K562 (cell line): ENCODE data around the gene CRIM1. TPM values are rescaled to one million over a fixed set of nuclear protein-coding genes. Genes with fewer than 3 reads are reported as not detected.

ENCODE experiments used
- ATAC-seq: fragments of 200-7000 bp; cut with Tn5 transposase; 3 replicates; pipeline ENCODE4 v1.9.1; 2020; ENCODE audit warnings: moderate library complexity
- BruUV-seq: library from RNA; stranded (reverse); fragments of 400-500 nt; replicated peaks from 2 replicates; lab custom pipeline; 2021; lab: Mats Ljungman, UMichigan
- CTCF ChIA-PET: fragments of 300-600 bp; formaldehyde crosslinking; extraction: SDS; loops from one replicate; lab custom pipeline; 2021; ENCODE audit warnings: low intra/inter-chr PET ratio; lab: Yijun Ruan, JAX
- POLR2A ChIA-PET: fragments of 300-600, 350-650 bp; sonication (Branson Sonifier 250); formaldehyde crosslinking; extraction: SDS; loops from one replicate; lab custom pipeline; 2021; ENCODE audit warnings: antibody characterized with exemption, inconsistent platforms; lab: Yijun Ruan, JAX
- DNase-seq, 4 experiments: peaks; one replicate each; pipeline versions ENCODE4 v3.0.0 to v3.0.0-alpha.2; 2011 to 2018; ENCODE audit warnings: low spot score in 3 of 4, mixed read lengths in 3 of 4; ENCODE audit errors: extremely low read depth in 1 of 4
- FAIRE-seq: peaks from 2 replicates; lab custom pipeline; 2011; peaks lifted over from hg19 to GRCh38; lab: Jason Lieb, UNC
- H2AFZ ChIP-seq: 2 replicates; pipeline ENCODE4 v1.6.0; 2011; ENCODE audit warnings: low read depth, low read length, control low read depth, inconsistent platforms
- H3K27ac ChIP-seq: fragments of 200-600 bp; 3 replicates; pipeline ENCODE4 v1.8.0; 2011; ENCODE audit warnings: low read depth, mild to moderate bottlenecking, control low read depth, inconsistent platforms, low read length, moderate library complexity, mixed read lengths; ENCODE audit errors: extremely low read depth
- H3K27me3 ChIP-seq, 2 experiments: fragments of 300-600 bp in 1 of 2; 2 replicates in 1 of 2; 3 replicates in 1 of 2; pipeline versions ENCODE4 v1.6.0 to v1.8.0; 2011; ENCODE audit warnings: inconsistent platforms in 2 of 2, low read length in 2 of 2, mild to moderate bottlenecking in 1 of 2, mixed read lengths in 1 of 2, moderate library complexity in 1 of 2; ENCODE audit not compliant: control insufficient read depth in 2 of 2, insufficient read depth in 2 of 2
- H3K36me3 ChIP-seq: fragments of 300-600 bp; 3 replicates; pipeline ENCODE4 v1.8.0; 2011; ENCODE audit warnings: mild to moderate bottlenecking, low read length, inconsistent platforms; ENCODE audit not compliant: control insufficient read depth, insufficient read depth
- H3K4me1 ChIP-seq, 2 experiments: fragments of 200-600 bp in 1 of 2; replicated peaks in 1 of 2; 2 replicates in 1 of 2; 3 replicates in 1 of 2; pipeline versions ENCODE4 v1.5.1 to v1.8.0; 2011; ENCODE audit warnings: inconsistent platforms in 2 of 2, low read length in 2 of 2, mild to moderate bottlenecking in 1 of 2, mixed read lengths in 1 of 2, moderate library complexity in 1 of 2; ENCODE audit not compliant: control insufficient read depth in 2 of 2, insufficient read depth in 2 of 2
- H3K4me2 ChIP-seq: 2 replicates; pipeline ENCODE4 v1.6.1; 2011; ENCODE audit warnings: low read length, control low read depth, inconsistent platforms, mixed read lengths; ENCODE audit not compliant: insufficient read depth
- H3K4me3 ChIP-seq: fragments of 200-600 bp; sonication (generic), shearing (Covaris generic); 2 replicates; pipeline ENCODE4 v1.5.1; 2016; ENCODE audit warnings: control low read depth, inconsistent platforms
- H3K79me2 ChIP-seq: fragments of 200-600 bp; 3 replicates; pipeline ENCODE4 v1.8.0; 2011; ENCODE audit warnings: low read length, inconsistent platforms; ENCODE audit not compliant: control insufficient read depth, insufficient read depth
- H3K9ac ChIP-seq, 2 experiments: 2 replicates each; pipeline versions ENCODE4 v1.6.0 to v1.6.1; 2011; ENCODE audit warnings: low read depth in 2 of 2, low read length in 2 of 2, control low read depth in 1 of 2, inconsistent platforms in 1 of 2, mild to moderate bottlenecking in 1 of 2, mixed read lengths in 1 of 2; ENCODE audit not compliant: insufficient read depth in 1 of 2
- H3K9me1 ChIP-seq: one replicate; pipeline ENCODE4 v1.6.0; 2011; ENCODE audit warnings: inconsistent platforms, mild to moderate bottlenecking, low read length, moderate library complexity; ENCODE audit not compliant: control insufficient read depth, insufficient read depth
- H3K9me3 ChIP-seq: replicated peaks from 2 replicates; pipeline ENCODE4 v1.5.1; 2011; ENCODE audit warnings: low read depth, low read length, inconsistent platforms; ENCODE audit not compliant: control insufficient read depth, insufficient read depth
- H4K20me1 ChIP-seq: replicated peaks from 2 replicates; pipeline ENCODE4 v1.6.1; 2011; ENCODE audit warnings: low read length, inconsistent platforms, mixed read lengths; ENCODE audit not compliant: control insufficient read depth, insufficient read depth
- CEBPB ChIP-seq: fragments of 450-650 bp; IDR thresholded peaks from 2 replicates; pipeline ENCODE4 v1.6.1; 2016; ENCODE audit warnings: missing genetic modification characterization, missing compliant biosample characterization
- CEBPG ChIP-seq, 3 experiments: fragments of 200-800 bp in 1 of 3; sonication (Bioruptor generic) in 1 of 3; sonication (generic) in 1 of 3; formaldehyde crosslinking in 1 of 3; IDR thresholded peaks in 2 of 3; conservative IDR thresholded peaks in 1 of 3; 2 replicates each; pipeline versions ENCODE4 v1.6.1 to v1.8.0; 2016 to 2022; ENCODE audit warnings: missing compliant biosample characterization in 2 of 3, missing genetic modification characterization in 2 of 3, mild to moderate bottlenecking in 1 of 3, missing genetic modification reagents in 1 of 3
- HCFC1 ChIP-seq: IDR thresholded peaks from 2 replicates; pipeline ENCODE4 v1.6.1; 2012; ENCODE audit warnings: low read depth, low read length, improper control_type of control experiment
- PRMT5 ChIP-seq: sonication (generic); formaldehyde crosslinking; IDR thresholded peaks from 2 replicates; pipeline ENCODE4 v1.5.0; 2020; ENCODE audit warnings: missing genetic modification reagents
- WGBS: fragments of 100-300 bp; shearing (Covaris generic); methylation state at CpG from one replicate; pipeline ENCODE4 v1.1.6; 2016; ENCODE audit warnings: low coverage, mixed read lengths; ENCODE audit not compliant: insufficient coverage; ENCODE audit errors: missing lambda C conversion rate; 5-methylcytosine and 5-hydroxymethylcytosine counted together
- in situ Hi-C: fragments of 300-500 bp; cut with MboI; formaldehyde crosslinking; loops from 4 replicates; pipeline ENCODE4 v1.15.0; 2018; ENCODE audit warnings: inconsistent platforms, mixed read lengths
- intact Hi-C: fragments of 100-400 bp; cut with micrococcal nuclease; formaldehyde crosslinking; loops from 2 replicates; pipeline ENCODE4 v1.14.2; 2022
- polyA plus RNA-seq, 8 experiments: library from polyadenylated mRNA; depleted of rRNA in 4 of 8; stranded (reverse) in 5 of 8; unstranded in 3 of 8; fragments of >200 nt; fragmentation: Nextera tagmentation in 2 of 8; fragmentation: Illumina TruSeq in 1 of 8; extraction: Ambion mirVana in 2 of 8; extraction: Trizol in 1 of 8; gene quantifications; 2 replicates each; pipeline versions ENCODE4 v1.2.1 to v1.2.3, GENCODE V29; 2011 to 2014; ENCODE audit warnings: inconsistent platforms in 1 of 8, missing spikeins in 1 of 8
- total RNA-seq, 7 experiments: library from RNA; depleted of rRNA in 6 of 7; stranded (reverse); fragments of >200 nt in 6 of 7; fragmentation: Illumina TruSeq in 2 of 7; extraction: Trizol in 2 of 7; gene quantifications; 2 replicates each; pipeline versions ENCODE4 v1.2.1 to v1.2.3, GENCODE V29; 2011 to 2021; ENCODE audit warnings: low replicate concordance in 1 of 7
- TF ChIP-seq, protein P1 (sequence below): IDR thresholded peaks from 2 replicates; pipeline ENCODE4 v1.6.1; 2016; ENCODE audit warnings: missing genetic modification characterization, missing compliant biosample characterization

CRIM1 gene
- total and polyA plus RNA-seq, 9 of the 15 experiments (the other 6 are each of a cell fraction or from before 2014, with no cell fraction given), result 0.01 to 0.36 (median 0.06) TPM; not detected in 1

GRCh38 chr2:36469710-36470109 lies 114.1 kb downstream of the CRIM1 start (continued):
- TF ChIP-seq, protein P1, sequence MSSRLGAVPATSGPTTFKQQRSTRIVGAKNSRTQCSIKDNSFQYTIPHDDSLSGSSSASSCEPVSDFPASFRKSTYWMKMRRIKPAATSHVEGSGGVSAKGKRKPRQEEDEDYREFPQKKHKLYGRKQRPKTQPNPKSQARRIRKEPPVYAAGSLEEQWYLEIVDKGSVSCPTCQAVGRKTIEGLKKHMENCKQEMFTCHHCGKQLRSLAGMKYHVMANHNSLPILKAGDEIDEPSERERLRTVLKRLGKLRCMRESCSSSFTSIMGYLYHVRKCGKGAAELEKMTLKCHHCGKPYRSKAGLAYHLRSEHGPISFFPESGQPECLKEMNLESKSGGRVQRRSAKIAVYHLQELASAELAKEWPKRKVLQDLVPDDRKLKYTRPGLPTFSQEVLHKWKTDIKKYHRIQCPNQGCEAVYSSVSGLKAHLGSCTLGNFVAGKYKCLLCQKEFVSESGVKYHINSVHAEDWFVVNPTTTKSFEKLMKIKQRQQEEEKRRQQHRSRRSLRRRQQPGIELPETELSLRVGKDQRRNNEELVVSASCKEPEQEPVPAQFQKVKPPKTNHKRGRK (tag), result no peak
- no peak for TF ChIP-seq PRMT5 (CRISPR knock-in tag)
- TF ChIP-seq, all 486 proteins: peak for 0

DNA sequence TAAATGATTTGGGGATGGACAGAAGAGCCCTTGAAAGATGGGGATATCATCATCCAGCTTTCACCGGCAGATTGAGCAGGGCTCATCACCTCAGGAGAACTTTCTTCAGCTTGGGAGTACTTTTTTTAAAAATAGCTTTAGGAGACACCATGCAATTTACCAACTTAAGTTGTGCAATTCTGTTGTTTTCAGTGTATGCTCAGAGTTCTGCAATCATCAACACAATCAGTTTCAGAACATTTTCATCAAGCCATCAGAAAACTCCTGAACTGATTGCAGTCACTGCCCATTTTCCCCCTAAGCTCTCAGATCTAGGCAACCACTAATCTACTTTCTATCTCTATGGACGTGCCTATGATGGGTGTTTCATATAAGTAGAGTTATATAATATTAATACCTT lies 117.7 kb downstream of the CRIM1 start:
- intact Hi-C loops, result no loop called here
- 4% methylated on average over 2 of the region's 2 CpGs for WGBS

More for the DNA sequence above, 117.7 kb downstream of the CRIM1 start:
- H3K9me3 ChIP-seq, result peaks cover 3% of the 10 kb centered on the region; the same call in 1 of the 2 replicates
- BruUV-seq, result no TSS peak
- no peak overlapping the region for H3K4me2 ChIP-seq
- H4K20me1 ChIP-seq, result no peaks in the 10 kb centered on the region
- ChIA-PET POLR2A (interaction anchor here (0.5 to 1.1 kb wide), 2 partner anchors 11 to 104 kb away, joined by 3 to 4 read pairs; no protein-coding TSS in a partner anchor), CTCF (no interaction called here)
- H3K9ac ChIP-seq, result no peak overlapping the region
- H3K79me2 ChIP-seq, result no peaks in the 10 kb centered on the region
- H3K27me3 ChIP-seq, result no peaks in the 10 kb centered on the region
- in situ Hi-C loops, result no loop called here
- no peak for FAIRE-seq
- no peak for ATAC-seq
- no peaks in the 10 kb centered on the region for H3K36me3 ChIP-seq
- H3K9me1 ChIP-seq, result no peaks in the 10 kb centered on the region
- no peak for DNase-seq
- no peak overlapping the region for H3K4me3 ChIP-seq
- H3K27ac ChIP-seq, result no peak overlapping the region
- no peak overlapping the region for H2AFZ ChIP-seq
- no peaks in the 10 kb centered on the region for H3K4me1 ChIP-seq
- no peak for TF ChIP-seq HCFC1
- TF ChIP-seq CEBPB (tag), result peak; percentile 66
- no peak for TF ChIP-seq CEBPG (CRISPR knock-in tag; IDR thresholded peaks at IDR 0.05)
- TF ChIP-seq CEBPG (tag; conservative IDR thresholded peaks at IDR 0.05 in 1 of 2, IDR thresholded peaks at IDR 0.05 in 1 of 2), result peak; percentile 42 to 63; a peak in 2 of 4 replicates
